Lower lobe of right lung (tissue), 2 donors: Measurements from ENCODE around the gene EIF2B5. TPM values are rescaled to one million over a fixed set of nuclear protein-coding genes. Genes with fewer than 3 reads are reported as not detected.

Experiments
- ATAC-seq, 2 donors: fragments of 200-7000 bp; cut with Tn5 transposase; one replicate each; pipeline ENCODE4 v1.9.1; 2020 to 2022; ENCODE audit warnings: mild to moderate bottlenecking in 2 of 2, moderate library complexity in 2 of 2
- DNase-seq: peaks from one replicate; pipeline ENCODE4 v3.0.0-alpha.2; 2020
- H3K27ac ChIP-seq: fragments of 200-600 bp; one replicate; pipeline ENCODE4 v1.8.0; 2022
- H3K27me3 ChIP-seq: fragments of 200-600 bp; one replicate; pipeline ENCODE4 v1.8.0; 2022; ENCODE audit warnings: low read depth
- H3K36me3 ChIP-seq: fragments of 200-600 bp; one replicate; pipeline ENCODE4 v1.8.0; 2022; ENCODE audit warnings: mild to moderate bottlenecking
- H3K4me1 ChIP-seq: fragments of 200-600 bp; one replicate; pipeline ENCODE4 v1.8.0; 2022
- H3K4me3 ChIP-seq: fragments of 200-600 bp; one replicate; pipeline ENCODE4 v1.8.0; 2022; ENCODE audit warnings: mild to moderate bottlenecking
- H3K9me3 ChIP-seq: fragments of 200-600 bp; one replicate; pipeline ENCODE4 v1.8.0; 2022
- CTCF ChIP-seq: fragments of 200-600 bp; IDR thresholded peaks from one replicate; pipeline ENCODE4 v1.8.0; 2022; ENCODE audit warnings: antibody characterized with exemption, mild to moderate bottlenecking
- intact Hi-C: fragments of 100-400 bp; cut with DNase I; formaldehyde crosslinking; loops from one replicate; pipeline ENCODE4 v1.11.0; 2022
- total RNA-seq: library from RNA; stranded (reverse); fragmentation: NEBNext Ultra II Directional; extraction: Animal tissue kit (Norgen Biotek cat#: 25700); gene quantifications from one replicate; pipeline ENCODE4 v1.2.1, GENCODE V29; 2021
- donor health status: DM: no; HTN: yes; CAD: no; lungs with severe emphysema.

The EIF2B5 gene
- total RNA-seq, 1 donor from 2014 or later = 41.9 TPM

- no peaks in the 10 kb centered on the region for H3K36me3 ChIP-seq
- no peaks in the 10 kb centered on the region for H3K27me3 ChIP-seq
- ATAC-seq (peak; percentile 87 to 88), DNase-seq (peak; percentile 65)
- peak; percentile 37 for TF ChIP-seq CTCF
- H3K27ac ChIP-seq = no peak overlapping the region
- H3K9me3 ChIP-seq = no peaks in the 10 kb centered on the region
- H3K4me1 ChIP-seq = peaks cover 12% of the 10 kb centered on the region
- intact Hi-C loops = no loop called here
- no peak overlapping the region for H3K4me3 ChIP-seq
Observed at GRCh38 chr3:184129012-184129411, 6.1 kb upstream of the EIF2B5 start.

GRCh38 chr3:184132945-184133344 lies 2.2 kb upstream of the EIF2B5 start:
- ATAC-seq (no peak), DNase-seq (no peak)
- intact Hi-C loops = no loop called here
- no peak overlapping the region for H3K4me3 ChIP-seq
- no peak for TF ChIP-seq CTCF
- H3K36me3 ChIP-seq = peaks cover 9% of the 10 kb centered on the region
- H3K9me3 ChIP-seq = no peaks in the 10 kb centered on the region
- H3K27me3 ChIP-seq = no peaks in the 10 kb centered on the region
- H3K4me1 ChIP-seq = peaks cover 28% of the 10 kb centered on the region
- H3K27ac ChIP-seq = no peak overlapping the region

GRCh38 chr3:184133840-184134745 lies 1.1 kb upstream of the EIF2B5 start:
- intact Hi-C loops = no loop called here
- Histone ChIP-seq H3K9me3 (no peaks in the 10 kb centered on the region), H3K27ac (peak overlapping the region; percentile 92), H3K4me3 (peak overlapping the region; percentile 99), H3K36me3 (peaks cover 20% of the 10 kb centered on the region), H3K4me1 (peaks cover 24% of the 10 kb centered on the region), H3K27me3 (no peaks in the 10 kb centered on the region)
- TF ChIP-seq CTCF = no peak
- DNase-seq (peak; percentile 91), ATAC-seq (peak; percentile 84 to 89)

- Histone ChIP-seq H3K4me1 (peaks cover 23% of the 10 kb centered on the region), H3K27ac (peak overlapping the region; percentile 92), H3K9me3 (no peaks in the 10 kb centered on the region), H3K27me3 (no peaks in the 10 kb centered on the region), H3K36me3 (peaks cover 26% of the 10 kb centered on the region), H3K4me3 (peak overlapping the region; percentile 99)
- intact Hi-C loops = no loop called here
- TF ChIP-seq CTCF = no peak
- DNase-seq (no peak), ATAC-seq (peak; percentile 14 to 18)
Observed at GRCh38 chr3:184134746-184135148, 411 bp upstream of the EIF2B5 start.

GRCh38 chr3:184135911-184136260 lies 728 bp downstream of the EIF2B5 start:
- H3K4me1 ChIP-seq = peaks cover 23% of the 10 kb centered on the region
- no peaks in the 10 kb centered on the region for H3K9me3 ChIP-seq
- intact Hi-C loops = no loop called here
- TF ChIP-seq CTCF = no peak
- no peak for DNase-seq
- no peaks in the 10 kb centered on the region for H3K27me3 ChIP-seq
- ATAC-seq = no peak
- peak overlapping the region; percentile 92 for H3K27ac ChIP-seq
- H3K36me3 ChIP-seq = peaks cover 37% of the 10 kb centered on the region
- H3K4me3 ChIP-seq = peak overlapping the region; percentile 99
